ENCODE measurements around the gene FAM78A.

The FAM78A gene

GRCh38 chr9:131276094-131276888, at the start of gene FAM78A:
Gene FAM78A, minus strand, starts transcription at chr9:131276510. Its CDS starts 331 bp downstream, at chr9:131276179.
- no peak for DNase-seq

GRCh38 chr9:131324736-131325679, 48.7 kb upstream of the FAM78A start:
- no peak for DNase-seq

GRCh38 chr9:131323629-131324028, 47.3 kb upstream of the FAM78A start:
- DNase-seq, result no peak

GRCh38 chr9:131320031-131320685, 43.8 kb upstream of the FAM78A start:
- no peak for DNase-seq

- DNase-seq, result no peak
Measured at GRCh38 chr9:131319486-131319885, 43.2 kb upstream of the FAM78A start.

- no peak for DNase-seq
Measured at GRCh38 chr9:131318231-131319085, 42.1 kb upstream of the FAM78A start.

- DNase-seq, result no peak
Measured at GRCh38 chr9:131312822-131313770, 36.8 kb upstream of the FAM78A start.

- no peak for DNase-seq
Measured at GRCh38 chr9:131312246-131312645, 35.9 kb upstream of the FAM78A start.

GRCh38 chr9:131310833-131311554, 34.7 kb upstream of the FAM78A start:
- DNase-seq, result peak; percentile 59

GRCh38 chr9:131309530-131310276, 33.4 kb upstream of the FAM78A start:
- no peak for DNase-seq

GRCh38 chr9:131308906-131309529, 32.7 kb upstream of the FAM78A start:
- DNase-seq, result no peak

- DNase-seq, result no peak
Measured at GRCh38 chr9:131308452-131308851, 32.1 kb upstream of the FAM78A start.

- DNase-seq, result no peak
Measured at GRCh38 chr9:131307974-131308373, 31.7 kb upstream of the FAM78A start.

GRCh38 chr9:131306397-131307004, 30.2 kb upstream of the FAM78A start:
- DNase-seq, result no peak

- no peak for DNase-seq
Measured at GRCh38 chr9:131304676-131305355, 28.5 kb upstream of the FAM78A start.

- DNase-seq, result no peak
Measured at GRCh38 chr9:131303381-131304321, 27.3 kb upstream of the FAM78A start.

All from activated gamma-delta T cell treated with Interleukin-2 at 50 U/mL for 16 hours (primary cell).